SK-N-DZ (cell line): ENCODE data around the gene COL15A1. TPM values are rescaled to one million over a fixed set of nuclear protein-coding genes. Genes with fewer than 3 reads are reported as not detected.
"Not testable (repeated sequence)": the region's sequence is repeated elsewhere in the genome, so short reads cannot be mapped to it uniquely, and the experiment has no call there.

ENCODE experiments used
- DNase-seq: peaks from one replicate; pipeline ENCODE4 v3.0.0-alpha.2; 2015; ENCODE audit warnings: low spot score
- polyA plus RNA-seq, 2 experiments: library from polyadenylated mRNA; depleted of rRNA; stranded (reverse); fragments of >200 nt; gene quantifications; 2 replicates each; pipeline ENCODE4 v1.2.3, GENCODE V29; 2014

The COL15A1 gene
- polyA plus RNA-seq (2014; cell fraction: cytosol; rRNA removed) = not detected in 2 replicates
- not detected in 2 replicates for polyA plus RNA-seq (2014; cell fraction: nucleus; rRNA removed)

GRCh38 chr9:98943682-98944056 lies at the start of gene COL15A1:
COL15A1 (plus strand) TSS chr9:98943907; CDS start chr9:98944062, 155 bp downstream.
- DNase-seq = no peak

GRCh38 chr9:98894171-98894570 lies 49.5 kb upstream of the COL15A1 start:
- DNase-seq = no peak

GRCh38 chr9:98894761-98895160 lies 48.9 kb upstream of the COL15A1 start:
- DNase-seq = no peak

GRCh38 chr9:98896632-98897031 lies 47.1 kb upstream of the COL15A1 start:
- no peak for DNase-seq

GRCh38 chr9:98897745-98898144 lies 46.0 kb upstream of the COL15A1 start:
- no peak for DNase-seq

GRCh38 chr9:98899408-98900056 lies 44.2 kb upstream of the COL15A1 start:
- DNase-seq = no peak

- DNase-seq = no peak
Observed at GRCh38 chr9:98900244-98900643, 43.5 kb upstream of the COL15A1 start.

GRCh38 chr9:98900725-98901124 lies 43.0 kb upstream of the COL15A1 start:
- no peak for DNase-seq

- not testable (repeated sequence) for DNase-seq
Observed at GRCh38 chr9:98901843-98902242, 41.9 kb upstream of the COL15A1 start.

- DNase-seq = no peak
Observed at GRCh38 chr9:98902516-98902915, 41.2 kb upstream of the COL15A1 start.

- DNase-seq = no peak
Observed at GRCh38 chr9:98902925-98903324, 40.8 kb upstream of the COL15A1 start.

GRCh38 chr9:98903961-98904411 lies 39.7 kb upstream of the COL15A1 start:
- DNase-seq = no peak

GRCh38 chr9:98905015-98905414 lies 38.7 kb upstream of the COL15A1 start:
- DNase-seq = no peak

- DNase-seq = no peak
Observed at GRCh38 chr9:98906273-98907040, 37.2 kb upstream of the COL15A1 start.

- no peak for DNase-seq
Observed at GRCh38 chr9:98907055-98907454, 36.7 kb upstream of the COL15A1 start.

- DNase-seq = no peak
Observed at GRCh38 chr9:98908897-98909634, 34.6 kb upstream of the COL15A1 start.

GRCh38 chr9:98909935-98910334 lies 33.8 kb upstream of the COL15A1 start:
- no peak for DNase-seq

GRCh38 chr9:98911042-98911441 lies 32.7 kb upstream of the COL15A1 start:
- DNase-seq = no peak

GRCh38 chr9:98911738-98912137 lies 32.0 kb upstream of the COL15A1 start:
- DNase-seq = not testable (repeated sequence)

GRCh38 chr9:98912450-98912849 lies 31.3 kb upstream of the COL15A1 start:
- DNase-seq = no peak

GRCh38 chr9:98913044-98913443 lies 30.7 kb upstream of the COL15A1 start:
- no peak for DNase-seq

- DNase-seq = no peak
Observed at GRCh38 chr9:98913705-98914104, 30.0 kb upstream of the COL15A1 start.
